ENCODE measurements around the gene MDK. TPM values are rescaled to one million over a fixed set of nuclear protein-coding genes. Genes with fewer than 3 reads are reported as not detected.

The MDK gene
- total RNA-seq, 1 donor from 2014 or later, result 163 TPM

DNA sequence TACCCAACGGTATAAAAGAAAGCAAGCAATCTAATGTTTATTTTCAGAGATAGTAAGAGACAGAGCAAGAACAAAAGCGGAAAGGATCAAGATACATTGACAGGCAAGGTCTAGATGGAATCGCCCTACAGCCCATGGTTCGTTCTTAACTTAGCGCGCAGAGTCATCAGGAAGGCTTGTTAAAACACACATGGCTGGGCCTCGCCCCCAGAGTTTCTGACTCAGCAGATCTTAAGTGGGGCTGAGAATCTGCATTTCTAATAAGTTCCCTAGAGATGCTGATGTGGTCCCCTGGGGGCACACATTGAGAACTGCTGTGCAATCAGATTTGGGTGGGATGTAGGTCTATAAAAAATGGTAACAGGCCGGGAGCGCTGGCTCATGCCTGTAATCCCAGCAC lies 45.9 kb downstream of the MDK start:
- Mint-ChIP-seq H3K4me1 (ENCODE audit: unreplicated experiment) (peaks cover 7% of the 10 kb centered on the region), H3K9me3 (ENCODE audit: unreplicated experiment) (no peaks in the 10 kb centered on the region), H3K4me3 (ENCODE audit: unreplicated experiment) (no peak overlapping the region), H3K27ac (ENCODE audit: unreplicated experiment) (no peak overlapping the region), H3K27me3 (ENCODE audit: unreplicated experiment) (no peaks in the 10 kb centered on the region), H3K36me3 (ENCODE audit: unreplicated experiment) (peaks cover 19% of the 10 kb centered on the region)
- TF ChIP-seq, protein P1, sequence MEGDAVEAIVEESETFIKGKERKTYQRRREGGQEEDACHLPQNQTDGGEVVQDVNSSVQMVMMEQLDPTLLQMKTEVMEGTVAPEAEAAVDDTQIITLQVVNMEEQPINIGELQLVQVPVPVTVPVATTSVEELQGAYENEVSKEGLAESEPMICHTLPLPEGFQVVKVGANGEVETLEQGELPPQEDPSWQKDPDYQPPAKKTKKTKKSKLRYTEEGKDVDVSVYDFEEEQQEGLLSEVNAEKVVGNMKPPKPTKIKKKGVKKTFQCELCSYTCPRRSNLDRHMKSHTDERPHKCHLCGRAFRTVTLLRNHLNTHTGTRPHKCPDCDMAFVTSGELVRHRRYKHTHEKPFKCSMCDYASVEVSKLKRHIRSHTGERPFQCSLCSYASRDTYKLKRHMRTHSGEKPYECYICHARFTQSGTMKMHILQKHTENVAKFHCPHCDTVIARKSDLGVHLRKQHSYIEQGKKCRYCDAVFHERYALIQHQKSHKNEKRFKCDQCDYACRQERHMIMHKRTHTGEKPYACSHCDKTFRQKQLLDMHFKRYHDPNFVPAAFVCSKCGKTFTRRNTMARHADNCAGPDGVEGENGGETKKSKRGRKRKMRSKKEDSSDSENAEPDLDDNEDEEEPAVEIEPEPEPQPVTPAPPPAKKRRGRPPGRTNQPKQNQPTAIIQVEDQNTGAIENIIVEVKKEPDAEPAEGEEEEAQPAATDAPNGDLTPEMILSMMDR (IDR thresholded peaks at IDR 0.05), result no peak
- DNase-seq (ENCODE audit: extremely low spot score, unreplicated experiment), result no peak

DNA sequence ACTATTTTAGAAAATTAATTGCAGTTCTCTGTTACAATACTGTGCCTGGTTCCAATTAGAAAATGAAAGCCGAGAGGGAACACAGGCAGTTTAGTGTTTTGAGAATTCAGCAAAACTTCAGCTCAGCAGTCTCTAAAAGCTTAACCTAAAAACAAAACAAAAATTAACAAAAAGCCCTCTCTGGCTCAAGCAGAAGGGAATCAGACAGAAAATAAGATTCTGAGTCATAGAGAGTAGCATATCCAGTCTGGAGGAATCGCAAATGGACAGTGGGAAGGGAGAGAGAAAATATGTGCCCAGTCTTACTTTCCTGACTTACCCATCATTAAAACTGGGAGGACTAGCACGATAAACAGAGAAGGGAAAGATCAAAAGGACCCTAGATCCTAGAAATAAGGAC lies 48.2 kb downstream of the MDK start:
- Mint-ChIP-seq H3K4me3 (ENCODE audit: unreplicated experiment) (no peak overlapping the region), H3K27me3 (ENCODE audit: unreplicated experiment) (no peaks in the 10 kb centered on the region), H3K9me3 (ENCODE audit: unreplicated experiment) (no peaks in the 10 kb centered on the region), H3K27ac (ENCODE audit: unreplicated experiment) (peak overlapping the region; percentile 72), H3K4me1 (ENCODE audit: unreplicated experiment) (peaks cover 7% of the 10 kb centered on the region), H3K36me3 (ENCODE audit: unreplicated experiment) (peaks cover 21% of the 10 kb centered on the region)
- TF ChIP-seq, protein P1 (IDR thresholded peaks at IDR 0.05), result no peak
- no peak for DNase-seq (ENCODE audit: extremely low spot score, unreplicated experiment)

DNA sequence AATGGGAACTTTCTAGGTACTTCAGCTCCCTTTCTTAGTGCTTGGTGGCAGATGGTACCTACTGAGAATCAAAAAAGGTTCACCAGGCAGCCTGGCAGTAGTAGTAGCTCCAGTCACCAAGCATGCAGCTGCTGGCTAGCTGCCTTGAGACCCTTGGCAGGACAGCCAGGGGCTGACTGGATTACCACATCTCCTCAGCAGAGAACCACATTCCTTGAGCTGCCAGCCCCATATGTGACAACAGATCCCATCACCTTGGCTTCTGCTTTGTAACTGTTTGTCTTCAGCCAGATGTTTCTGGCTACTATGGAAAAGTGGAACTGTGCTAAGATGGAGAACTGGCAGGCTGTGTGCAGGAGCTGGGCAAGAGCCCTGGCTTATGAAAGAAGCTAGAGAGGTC lies 49.7 kb downstream of the MDK start:
- peaks cover 21% of the 10 kb centered on the region for H3K36me3 Mint-ChIP-seq (ENCODE audit: unreplicated experiment)
- no peaks in the 10 kb centered on the region for H3K9me3 Mint-ChIP-seq (ENCODE audit: unreplicated experiment)
- no peak overlapping the region for H3K4me3 Mint-ChIP-seq (ENCODE audit: unreplicated experiment)
- no peak for DNase-seq (ENCODE audit: extremely low spot score, unreplicated experiment)
- H3K4me1 Mint-ChIP-seq (ENCODE audit: unreplicated experiment), result peaks cover 7% of the 10 kb centered on the region
- no peak overlapping the region for H3K27ac Mint-ChIP-seq (ENCODE audit: unreplicated experiment)
- TF ChIP-seq, protein P1 (IDR thresholded peaks at IDR 0.05), result no peak
- no peaks in the 10 kb centered on the region for H3K27me3 Mint-ChIP-seq (ENCODE audit: unreplicated experiment)

Small RNA genes within 50 kb of the gene (microRNA-seq; reads per million reads assigned to microRNA genes)
- gene MIR4688 (ENCODE audit: unreplicated experiment), result not detected

Other genes with a start within 250 kb of the MDK start
- 77.0 and 78.6 TPM in 2 replicates for gene CREB3L1, start 104.0 kb upstream of the MDK start, total RNA-seq
- gene DGKZ, start 34.2 kb upstream of the MDK start, total RNA-seq, result 48.6 and 49.9 TPM in 2 replicates
- gene CHRM4, start 10.1 kb downstream of the MDK start, total RNA-seq, result 0.21 TPM in 1 of 2 replicates, not detected in the other
- gene AMBRA1, start 212.4 kb downstream of the MDK start, total RNA-seq, result 32.1 and 37.7 TPM in 2 replicates
- gene HARBI1, start 235.6 kb downstream of the MDK start, total RNA-seq, result 6.1 and 6.7 TPM in 2 replicates
- gene ATG13, start 235.9 kb downstream of the MDK start, total RNA-seq, result 87.2 and 88.6 TPM in 2 replicates